ENCODE data around the gene EEFSEC.

- TF ChIP-seq CTCF (conservative IDR thresholded peaks at IDR 0.05) (no peak), ZFX (IDR thresholded peaks at IDR 0.05) (no peak)
These were observed 125.7 kb downstream of the EEFSEC start for GRCh38 chr3:128278761-128279600.
